ENCODE data around the gene ZNF407.

ZNF407 gene

DNA sequence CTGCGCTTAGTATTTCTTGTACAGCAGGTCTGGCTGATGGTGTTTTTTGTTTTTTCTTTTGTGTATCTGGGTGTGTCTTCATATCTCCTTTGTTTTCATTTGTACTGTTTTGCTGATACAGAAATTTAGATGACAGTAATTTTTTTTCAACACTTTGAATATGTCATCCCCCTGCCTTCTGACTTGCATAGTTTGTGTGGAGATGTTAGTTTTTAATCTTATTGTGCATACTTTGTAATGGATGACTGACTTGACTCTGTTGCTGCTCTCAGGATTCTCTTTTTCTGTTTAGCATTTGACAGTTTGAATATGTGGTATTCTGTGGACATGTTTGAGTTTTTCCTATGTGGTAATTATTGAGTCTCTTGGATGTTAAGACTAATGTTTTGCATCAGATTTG lies 161.3 kb downstream of the ZNF407 start (continued):
- no peak for TF ChIP-seq SALL2 (tag by site-specific recombination; IDR thresholded peaks at IDR 0.05; ENCODE audit: borderline replicate concordance)
- TF ChIP-seq ZNF785 (tag by site-specific recombination; IDR thresholded peaks at IDR 0.05), result no peak
- TF ChIP-seq, protein P1, sequence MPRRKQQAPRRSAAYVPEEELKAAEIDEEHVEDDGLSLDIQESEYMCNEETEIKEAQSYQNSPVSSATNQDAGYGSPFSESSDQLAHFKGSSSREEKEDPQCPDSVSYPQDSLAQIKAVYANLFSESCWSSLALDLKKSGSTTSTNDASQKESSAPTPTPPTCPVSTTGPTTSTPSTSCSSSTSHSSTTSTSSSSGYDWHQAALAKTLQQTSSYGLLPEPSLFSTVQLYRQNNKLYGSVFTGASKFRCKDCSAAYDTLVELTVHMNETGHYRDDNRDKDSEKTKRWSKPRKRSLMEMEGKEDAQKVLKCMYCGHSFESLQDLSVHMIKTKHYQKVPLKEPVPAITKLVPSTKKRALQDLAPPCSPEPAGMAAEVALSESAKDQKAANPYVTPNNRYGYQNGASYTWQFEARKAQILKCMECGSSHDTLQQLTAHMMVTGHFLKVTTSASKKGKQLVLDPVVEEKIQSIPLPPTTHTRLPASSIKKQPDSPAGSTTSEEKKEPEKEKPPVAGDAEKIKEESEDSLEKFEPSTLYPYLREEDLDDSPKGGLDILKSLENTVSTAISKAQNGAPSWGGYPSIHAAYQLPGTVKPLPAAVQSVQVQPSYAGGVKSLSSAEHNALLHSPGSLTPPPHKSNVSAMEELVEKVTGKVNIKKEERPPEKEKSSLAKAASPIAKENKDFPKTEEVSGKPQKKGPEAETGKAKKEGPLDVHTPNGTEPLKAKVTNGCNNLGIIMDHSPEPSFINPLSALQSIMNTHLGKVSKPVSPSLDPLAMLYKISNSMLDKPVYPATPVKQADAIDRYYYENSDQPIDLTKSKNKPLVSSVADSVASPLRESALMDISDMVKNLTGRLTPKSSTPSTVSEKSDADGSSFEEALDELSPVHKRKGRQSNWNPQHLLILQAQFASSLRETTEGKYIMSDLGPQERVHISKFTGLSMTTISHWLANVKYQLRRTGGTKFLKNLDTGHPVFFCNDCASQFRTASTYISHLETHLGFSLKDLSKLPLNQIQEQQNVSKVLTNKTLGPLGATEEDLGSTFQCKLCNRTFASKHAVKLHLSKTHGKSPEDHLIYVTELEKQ (tag by site-specific recombination; IDR thresholded peaks at IDR 0.05; ENCODE audit: borderline replicate concordance), result no peak

DNA sequence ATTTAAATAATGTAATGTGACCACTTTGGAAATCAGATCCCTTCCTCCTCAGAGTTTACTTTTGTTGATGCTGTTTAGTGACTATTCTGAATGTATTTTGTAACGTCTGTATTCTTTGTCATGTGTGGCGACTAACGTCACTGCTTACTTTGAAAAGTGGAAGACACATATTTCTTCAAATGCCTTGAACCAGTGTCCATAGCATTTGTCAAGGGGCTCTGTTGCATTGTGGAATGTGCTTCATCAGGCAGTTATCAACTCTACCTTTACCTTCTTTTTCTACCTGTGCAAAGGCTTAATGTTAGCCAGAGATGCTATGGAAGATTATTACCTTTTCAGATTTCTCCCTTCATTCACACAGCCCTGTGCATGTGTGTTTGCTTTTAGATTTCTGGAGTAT lies 162.4 kb downstream of the ZNF407 start:
- TF ChIP-seq SETDB1 (IDR thresholded peaks at IDR 0.05; ENCODE audit: insufficient read length, low read length), result no peak
- no peak for TF ChIP-seq ZNF791 (tag by site-specific recombination; IDR thresholded peaks at IDR 0.05)
- TF ChIP-seq ZNF513 (tag by site-specific recombination; IDR thresholded peaks at IDR 0.05), result no peak
- TF ChIP-seq OVOL3 (tag by site-specific recombination; IDR thresholded peaks at IDR 0.05), result no peak
- TF ChIP-seq REPIN1 (tag by site-specific recombination; IDR thresholded peaks at IDR 0.05; ENCODE audit: low read depth), result no peak
- TF ChIP-seq ZNF501 (tag by site-specific recombination; IDR thresholded peaks at IDR 0.05), result no peak
- TF ChIP-seq ZNF184 (tag by site-specific recombination; IDR thresholded peaks at IDR 0.05), result no peak
- TF ChIP-seq ZNF133 (tag by site-specific recombination; IDR thresholded peaks at IDR 0.05), result no peak
- no peak for TF ChIP-seq ZNF548 (tag by site-specific recombination; IDR thresholded peaks at IDR 0.05)
- TF ChIP-seq TRIM28 (IDR thresholded peaks at IDR 0.05; ENCODE audit: borderline replicate concordance, low read length), result no peak
- no peak for TF ChIP-seq ZNF426 (tag by site-specific recombination; IDR thresholded peaks at IDR 0.05)
- CTCF ChIA-PET, result no interaction called here

GRCh38 chr18:74760436-74760835 lies 162.8 kb downstream of the ZNF407 start:
- TF ChIP-seq ZNF747 (tag by site-specific recombination; IDR thresholded peaks at IDR 0.05) (no peak), ZNF473 (tag by site-specific recombination; IDR thresholded peaks at IDR 0.05) (no peak), ZNF146 (tag by site-specific recombination; IDR thresholded peaks at IDR 0.05) (no peak), ZBTB11 (tag by site-specific recombination; conservative IDR thresholded peaks at IDR 0.05; ENCODE audit: low read depth) (no peak), ZFP3 (tag by site-specific recombination; IDR thresholded peaks at IDR 0.05; ENCODE audit: low read depth) (no peak), KLF8 (tag by site-specific recombination; IDR thresholded peaks at IDR 0.05) (no peak), ZSCAN18 (tag by site-specific recombination; IDR thresholded peaks at IDR 0.05) (no peak)
- H3K4me1 ChIP-seq (ENCODE audit: control insufficient read depth, insufficient read depth, low read length), result no peaks in the 10 kb centered on the region
- H3K4me3 ChIP-seq (ENCODE audit: low read depth, low read length), result no peak overlapping the region
- ChIA-PET POLR2A (no interaction called here), CTCF (no interaction called here)
- no peaks in the 10 kb centered on the region for H3K36me3 ChIP-seq (ENCODE audit: control insufficient read depth in 2 of 2, insufficient read depth in 1 of 2, low read length in 2 of 2)
- no peaks in the 10 kb centered on the region for H3K9me3 ChIP-seq (ENCODE audit: control insufficient read depth, insufficient read depth, low read depth, low read length)
- H3K27ac ChIP-seq (ENCODE audit: extremely low read depth, low read depth, low read length), result no peak overlapping the region

More for the DNA sequence above, 162.4 kb downstream of the ZNF407 start:
- Histone ChIP-seq H3K9me3 (ENCODE audit: control insufficient read depth, insufficient read depth, low read depth, low read length) (no peaks in the 10 kb centered on the region), H3K4me3 (ENCODE audit: low read depth, low read length) (no peak overlapping the region), H3K27ac (ENCODE audit: extremely low read depth, low read depth, low read length) (no peak overlapping the region), H3K4me1 (ENCODE audit: control insufficient read depth, insufficient read depth, low read length) (no peaks in the 10 kb centered on the region), H3K36me3 (ENCODE audit: control insufficient read depth in 2 of 2, insufficient read depth in 1 of 2, low read length in 2 of 2) (no peaks in the 10 kb centered on the region)
- POLR2A ChIA-PET, result no interaction called here

Measured in HEK293 (cell line).